HCEC 1CT (cell line): ENCODE data around the gene LINGO4.

Experiments
- DNase-seq: peaks from one replicate; pipeline ENCODE4 v3.0.0-alpha.2; 2017

The LINGO4 gene

GRCh38 chr1:151832318-151832980, 27.2 kb upstream of the LINGO4 start:
- DNase-seq, result peak; percentile 38

GRCh38 chr1:151831605-151832004, 26.4 kb upstream of the LINGO4 start, which contains the start of gene RORC:
Gene RORC, minus strand, starts transcription at chr1:151831802. Its CDS starts 38 bp downstream, at chr1:151831764.
- DNase-seq, result no peak

- no peak for DNase-seq
Measured at GRCh38 chr1:151831256-151831591, 26.0 kb upstream of the LINGO4 start.

- DNase-seq, result no peak
Measured at GRCh38 chr1:151830055-151830454, 24.8 kb upstream of the LINGO4 start.

- DNase-seq, result no peak
Measured at GRCh38 chr1:151829352-151830046, 24.3 kb upstream of the LINGO4 start.

- no peak for DNase-seq
Measured at GRCh38 chr1:151828921-151829320, 23.7 kb upstream of the LINGO4 start.

- DNase-seq, result no peak
Measured at GRCh38 chr1:151827853-151828252, 22.6 kb upstream of the LINGO4 start.

- no peak for DNase-seq
Measured at GRCh38 chr1:151825751-151826660, 20.8 kb upstream of the LINGO4 start.

GRCh38 chr1:151825204-151825603, 20.0 kb upstream of the LINGO4 start:
- no peak for DNase-seq

- DNase-seq, result no peak
Measured at GRCh38 chr1:151823175-151823574, 18.0 kb upstream of the LINGO4 start.

GRCh38 chr1:151822404-151822803, 17.2 kb upstream of the LINGO4 start:
- DNase-seq, result no peak

GRCh38 chr1:151820940-151821339, 15.7 kb upstream of the LINGO4 start:
- no peak for DNase-seq

GRCh38 chr1:151819976-151820623, 14.9 kb upstream of the LINGO4 start:
- DNase-seq, result no peak

- DNase-seq, result no peak
Measured at GRCh38 chr1:151819227-151819835, 14.1 kb upstream of the LINGO4 start.

GRCh38 chr1:151817353-151817730, 12.1 kb upstream of the LINGO4 start:
- DNase-seq, result no peak

- no peak for DNase-seq
Measured at GRCh38 chr1:151816548-151817352, 11.5 kb upstream of the LINGO4 start.

GRCh38 chr1:151815716-151816327, 10.6 kb upstream of the LINGO4 start:
- no peak for DNase-seq

GRCh38 chr1:151814971-151815545, 9.8 kb upstream of the LINGO4 start:
- no peak for DNase-seq

- DNase-seq, result no peak
Measured at GRCh38 chr1:151814426-151814825, 9.2 kb upstream of the LINGO4 start.

- DNase-seq, result no peak
Measured at GRCh38 chr1:151813271-151813977, 8.2 kb upstream of the LINGO4 start.
